ENCODE results near the gene LRIG3.
"Not testable (repeated sequence)": the region's sequence is repeated elsewhere in the genome, so short reads cannot be mapped to it uniquely, and the experiment has no call there.

The LRIG3 gene

GRCh38 chr12:58949954-58950738 is 29.8 kb upstream of the LRIG3 start:
- H3K27me3 Mint-ChIP-seq, H3K4me1 Mint-ChIP-seq, CTCF ChIA-PET, H3K4me3 Mint-ChIP-seq, H3K36me3 Mint-ChIP-seq, H3K9me3 Mint-ChIP-seq, H3K27ac Mint-ChIP-seq, DNase-seq: not testable (repeated sequence)

- no peak overlapping the region for H3K27ac Mint-ChIP-seq
- CTCF ChIA-PET, result no interaction called here
- H3K36me3 Mint-ChIP-seq, result no peaks in the 10 kb centered on the region
- H3K27me3 Mint-ChIP-seq, result no peaks in the 10 kb centered on the region
- H3K4me1 Mint-ChIP-seq, result no peaks in the 10 kb centered on the region
- H3K9me3 Mint-ChIP-seq, result peaks cover 6% of the 10 kb centered on the region
- no peak overlapping the region for H3K4me3 Mint-ChIP-seq
- DNase-seq, result no peak
Observed at GRCh38 chr12:58943079-58943478, 22.8 kb upstream of the LRIG3 start.

- Mint-ChIP-seq H3K27ac (no peak overlapping the region), H3K4me3 (no peak overlapping the region), H3K36me3 (no peaks in the 10 kb centered on the region), H3K27me3 (no peaks in the 10 kb centered on the region), H3K4me1 (no peaks in the 10 kb centered on the region), H3K9me3 (peaks cover 4% of the 10 kb centered on the region)
- CTCF ChIA-PET, result no interaction called here
- no peak for DNase-seq
Observed at GRCh38 chr12:58942345-58942744, 22.0 kb upstream of the LRIG3 start.

- CTCF ChIA-PET, result no interaction called here
- Mint-ChIP-seq H3K4me3 (no peak overlapping the region), H3K27me3 (no peaks in the 10 kb centered on the region), H3K36me3 (no peaks in the 10 kb centered on the region), H3K27ac (no peak overlapping the region), H3K4me1 (no peaks in the 10 kb centered on the region), H3K9me3 (peaks cover 2% of the 10 kb centered on the region)
- no peak for DNase-seq
Observed at GRCh38 chr12:58939399-58940100, 19.2 kb upstream of the LRIG3 start.

GRCh38 chr12:58938440-58938839 is 18.1 kb upstream of the LRIG3 start:
- H3K4me3 Mint-ChIP-seq, result no peak overlapping the region
- H3K4me1 Mint-ChIP-seq, result no peaks in the 10 kb centered on the region
- no peak for DNase-seq
- no peaks in the 10 kb centered on the region for H3K9me3 Mint-ChIP-seq
- CTCF ChIA-PET, result no interaction called here
- H3K27ac Mint-ChIP-seq, result no peak overlapping the region
- H3K36me3 Mint-ChIP-seq, result no peaks in the 10 kb centered on the region
- no peaks in the 10 kb centered on the region for H3K27me3 Mint-ChIP-seq

- no peak overlapping the region for H3K4me3 Mint-ChIP-seq
- H3K9me3 Mint-ChIP-seq, result no peaks in the 10 kb centered on the region
- no peaks in the 10 kb centered on the region for H3K36me3 Mint-ChIP-seq
- H3K4me1 Mint-ChIP-seq, result no peaks in the 10 kb centered on the region
- H3K27ac Mint-ChIP-seq, result no peak overlapping the region
- DNase-seq, result no peak
- CTCF ChIA-PET, result no interaction called here
- H3K27me3 Mint-ChIP-seq, result no peaks in the 10 kb centered on the region
Observed at GRCh38 chr12:58934528-58934927, 14.2 kb upstream of the LRIG3 start.

GRCh38 chr12:58932806-58933681 is 12.7 kb upstream of the LRIG3 start:
- no peak overlapping the region for H3K4me3 Mint-ChIP-seq
- no peaks in the 10 kb centered on the region for H3K4me1 Mint-ChIP-seq
- no peak overlapping the region for H3K27ac Mint-ChIP-seq
- no peaks in the 10 kb centered on the region for H3K36me3 Mint-ChIP-seq
- H3K27me3 Mint-ChIP-seq, result no peaks in the 10 kb centered on the region
- DNase-seq, result no peak
- no peaks in the 10 kb centered on the region for H3K9me3 Mint-ChIP-seq
- CTCF ChIA-PET, result no interaction called here

- Mint-ChIP-seq H3K4me3 (no peak overlapping the region), H3K27ac (no peak overlapping the region), H3K36me3 (no peaks in the 10 kb centered on the region), H3K9me3 (no peaks in the 10 kb centered on the region), H3K27me3 (no peaks in the 10 kb centered on the region), H3K4me1 (no peaks in the 10 kb centered on the region)
- CTCF ChIA-PET, result no interaction called here
- DNase-seq, result no peak
Observed at GRCh38 chr12:58931518-58931917, 11.2 kb upstream of the LRIG3 start.

GRCh38 chr12:58930770-58931324 is 10.5 kb upstream of the LRIG3 start:
- Mint-ChIP-seq H3K9me3 (no peaks in the 10 kb centered on the region), H3K27ac (no peak overlapping the region), H3K4me1 (no peaks in the 10 kb centered on the region), H3K4me3 (no peak overlapping the region), H3K36me3 (no peaks in the 10 kb centered on the region), H3K27me3 (no peaks in the 10 kb centered on the region)
- DNase-seq, result no peak
- CTCF ChIA-PET, result no interaction called here

- no peak for DNase-seq
- Mint-ChIP-seq H3K9me3 (no peaks in the 10 kb centered on the region), H3K4me1 (no peaks in the 10 kb centered on the region), H3K27ac (no peak overlapping the region), H3K4me3 (no peak overlapping the region), H3K27me3 (no peaks in the 10 kb centered on the region), H3K36me3 (no peaks in the 10 kb centered on the region)
- CTCF ChIA-PET, result no interaction called here
Observed at GRCh38 chr12:58927120-58927519, 6.8 kb upstream of the LRIG3 start.

- H3K4me1 Mint-ChIP-seq, result no peaks in the 10 kb centered on the region
- H3K27me3 Mint-ChIP-seq, result no peaks in the 10 kb centered on the region
- H3K27ac Mint-ChIP-seq, result no peak overlapping the region
- DNase-seq, result no peak
- CTCF ChIA-PET, result no interaction called here
- H3K9me3 Mint-ChIP-seq, result no peaks in the 10 kb centered on the region
- H3K4me3 Mint-ChIP-seq, result no peak overlapping the region
- no peaks in the 10 kb centered on the region for H3K36me3 Mint-ChIP-seq
Observed at GRCh38 chr12:58926586-58926985, 6.3 kb upstream of the LRIG3 start.

GRCh38 chr12:58925751-58926150 is 5.4 kb upstream of the LRIG3 start:
- Mint-ChIP-seq H3K9me3 (no peaks in the 10 kb centered on the region), H3K4me3 (no peak overlapping the region), H3K27me3 (peaks cover 4% of the 10 kb centered on the region), H3K4me1 (peaks cover under 1% of the 10 kb centered on the region), H3K27ac (no peak overlapping the region), H3K36me3 (no peaks in the 10 kb centered on the region)
- CTCF ChIA-PET, result no interaction called here
- no peak for DNase-seq

- no peak overlapping the region for H3K27ac Mint-ChIP-seq
- H3K36me3 Mint-ChIP-seq, result no peaks in the 10 kb centered on the region
- H3K27me3 Mint-ChIP-seq, result peaks cover 10% of the 10 kb centered on the region
- CTCF ChIA-PET, result no interaction called here
- no peak overlapping the region for H3K4me3 Mint-ChIP-seq
- H3K4me1 Mint-ChIP-seq, result peaks cover 3% of the 10 kb centered on the region
- no peaks in the 10 kb centered on the region for H3K9me3 Mint-ChIP-seq
- DNase-seq, result no peak
Observed at GRCh38 chr12:58925111-58925611, 4.9 kb upstream of the LRIG3 start.

GRCh38 chr12:58924652-58925051 is 4.3 kb upstream of the LRIG3 start:
- H3K27ac Mint-ChIP-seq, result no peak overlapping the region
- peaks cover 3% of the 10 kb centered on the region for H3K4me1 Mint-ChIP-seq
- CTCF ChIA-PET, result no interaction called here
- no peaks in the 10 kb centered on the region for H3K9me3 Mint-ChIP-seq
- H3K27me3 Mint-ChIP-seq, result peaks cover 15% of the 10 kb centered on the region
- no peak overlapping the region for H3K4me3 Mint-ChIP-seq
- H3K36me3 Mint-ChIP-seq, result no peaks in the 10 kb centered on the region
- DNase-seq, result no peak

Data from activated naive CD4-positive, alpha-beta T cell treated with anti-CD3 and anti-CD28 coated beads, Interleukin-2, amount 10 ng/mL, durations not matched to agents 7 days and 5 days (primary cell).